ENCODE measurements around the gene RPL21. TPM values are rescaled to one million over a fixed set of nuclear protein-coding genes. Genes with fewer than 3 reads are reported as not detected.

Gene RPL21
- total RNA-seq, 2 experiments from 2014 or later: 1,401 to 1,445 TPM

- intact Hi-C loops (cut with micrococcal nuclease): no loop called here
- POLR2A ChIA-PET: interaction anchor here (1.0 to 1.7 kb wide), 2 partner anchors 11 to 67 kb away, joined by 3 to 5 read pairs; no protein-coding TSS in a partner anchor
These were observed 24.4 kb upstream of the RPL21 start for GRCh38 chr13:27226991-27227390.

GRCh38 chr13:27228131-27228530, 23.2 kb upstream of the RPL21 start:
- ChIA-PET POLR2A (interaction anchor here (0.6 to 1.7 kb wide), 2 partner anchors 10 to 28 kb away, joined by 3 to 5 read pairs; no protein-coding TSS in a partner anchor), CTCF (no interaction called here)
- no peak overlapping the region for H3K4me3 Mint-ChIP-seq
- no peak for DNase-seq
- intact Hi-C loops (cut with micrococcal nuclease): no loop called here
- H3K27ac Mint-ChIP-seq: no peak overlapping the region
- H3K36me3 Mint-ChIP-seq (ENCODE audit: low read depth): peaks cover 7% of the 10 kb centered on the region
- no peak for ATAC-seq
- H3K9me3 Mint-ChIP-seq: peaks cover 15% of the 10 kb centered on the region
- no peak for TF ChIP-seq CTCF (IDR thresholded peaks at IDR 0.05)
- peaks cover 4% of the 10 kb centered on the region for H3K27me3 Mint-ChIP-seq
- peaks cover 13% of the 10 kb centered on the region for H3K4me1 Mint-ChIP-seq (ENCODE audit: low read depth)

More at GRCh38 chr13:27226991-27227390, 24.4 kb upstream of the RPL21 start:
- CTCF ChIA-PET: no interaction called here
- H3K27me3 Mint-ChIP-seq: peaks cover 4% of the 10 kb centered on the region
- peaks cover 13% of the 10 kb centered on the region for H3K9me3 Mint-ChIP-seq
- TF ChIP-seq CTCF (IDR thresholded peaks at IDR 0.05): no peak
- H3K27ac Mint-ChIP-seq: no peak overlapping the region
- peaks cover 13% of the 10 kb centered on the region for H3K4me1 Mint-ChIP-seq (ENCODE audit: low read depth)
- peak; percentile 56 for ATAC-seq
- no peak overlapping the region for H3K4me3 Mint-ChIP-seq
- DNase-seq: no peak
- H3K36me3 Mint-ChIP-seq (ENCODE audit: low read depth): peaks cover 2% of the 10 kb centered on the region

- intact Hi-C loops (cut with micrococcal nuclease): no loop called here
- ChIA-PET CTCF (no interaction called here), POLR2A (no interaction called here)
- H3K27ac Mint-ChIP-seq: no peak overlapping the region
- no peak overlapping the region for H3K4me3 Mint-ChIP-seq
- H3K4me1 Mint-ChIP-seq (ENCODE audit: low read depth): peaks cover 13% of the 10 kb centered on the region
- no peak for DNase-seq
- peaks cover 11% of the 10 kb centered on the region for H3K36me3 Mint-ChIP-seq (ENCODE audit: low read depth)
- ATAC-seq: no peak
- H3K9me3 Mint-ChIP-seq: peaks cover 15% of the 10 kb centered on the region
- H3K27me3 Mint-ChIP-seq: peaks cover 4% of the 10 kb centered on the region
- no peak for TF ChIP-seq CTCF (IDR thresholded peaks at IDR 0.05)
These were observed 21.7 kb upstream of the RPL21 start for GRCh38 chr13:27229642-27230041.

GRCh38 chr13:27233964-27234363, 17.4 kb upstream of the RPL21 start:
- H3K9me3 Mint-ChIP-seq: peaks cover 12% of the 10 kb centered on the region
- H3K4me3 Mint-ChIP-seq: no peak overlapping the region
- ATAC-seq (no peak), DNase-seq (no peak)
- peaks cover 11% of the 10 kb centered on the region for H3K36me3 Mint-ChIP-seq (ENCODE audit: low read depth)
- H3K27ac Mint-ChIP-seq: no peak overlapping the region
- TF ChIP-seq CTCF (IDR thresholded peaks at IDR 0.05): no peak
- H3K27me3 Mint-ChIP-seq: no peaks in the 10 kb centered on the region
- POLR2A ChIA-PET: no interaction called here
- CTCF ChIA-PET: no interaction called here
- intact Hi-C loops (cut with micrococcal nuclease): no loop called here
- no peaks in the 10 kb centered on the region for H3K4me1 Mint-ChIP-seq (ENCODE audit: low read depth)

- Mint-ChIP-seq H3K9me3 (peaks cover 4% of the 10 kb centered on the region), H3K36me3 (ENCODE audit: low read depth) (peaks cover 11% of the 10 kb centered on the region), H3K27ac (no peak overlapping the region), H3K27me3 (no peaks in the 10 kb centered on the region), H3K4me1 (ENCODE audit: low read depth) (no peaks in the 10 kb centered on the region), H3K4me3 (no peak overlapping the region)
- DNase-seq (no peak), ATAC-seq (no peak)
- ChIA-PET CTCF (no interaction called here), POLR2A (no interaction called here)
- TF ChIP-seq CTCF (IDR thresholded peaks at IDR 0.05): no peak
- intact Hi-C loops (cut with micrococcal nuclease): no loop called here
These were observed 14.9 kb upstream of the RPL21 start for GRCh38 chr13:27236478-27236877.

Data from activated CD8-positive, alpha-beta T cell treated with anti-CD3 and anti-CD28 coated beads for 36 hours (primary cell).